HG02610 (cell line): ENCODE data around the gene DPEP2.
"Not testable (repeated sequence)": the region's sequence is repeated elsewhere in the genome, so short reads cannot be mapped to it uniquely, and the experiment has no call there.

Experiments
- ATAC-seq: cut with Tn5 transposase; IDR thresholded peaks from one replicate; pipeline ENCODE4 v1.9.1; 2021; ENCODE audit warnings: mild to moderate bottlenecking, moderate library complexity; ENCODE audit not compliant: unreplicated experiment

Gene DPEP2

DNA sequence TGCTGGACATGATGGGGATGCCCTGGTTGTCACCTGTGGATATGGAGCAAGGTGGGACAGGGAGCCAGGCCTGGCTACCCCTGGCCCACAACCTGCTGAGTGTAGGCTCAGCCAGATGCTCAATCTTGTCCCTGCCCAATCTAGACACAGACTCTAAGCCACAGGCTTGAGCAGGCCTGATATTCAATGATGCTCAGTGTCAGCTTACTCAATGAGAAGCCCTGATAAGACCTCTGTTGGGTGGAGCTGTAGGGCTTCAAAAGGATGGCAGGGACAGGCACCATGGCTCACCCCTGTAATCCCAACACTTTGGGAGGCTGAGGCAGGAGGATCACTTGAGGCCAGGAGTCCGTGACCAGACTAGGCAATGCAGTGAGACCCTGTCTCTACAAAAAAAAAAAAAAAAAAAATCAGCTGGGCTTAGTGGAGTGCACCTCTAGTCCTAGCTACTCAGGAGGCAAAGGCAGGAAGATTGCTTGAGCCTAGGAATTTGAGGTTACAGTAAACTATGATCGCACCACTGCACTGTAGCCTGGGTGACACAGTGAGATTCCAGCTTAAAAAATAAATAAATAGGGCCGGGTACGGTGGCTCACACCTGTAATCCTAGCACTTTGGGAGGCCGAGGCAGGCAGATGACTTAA lies 58.7 kb downstream of the DPEP2 start:
- no peak for ATAC-seq

DNA sequence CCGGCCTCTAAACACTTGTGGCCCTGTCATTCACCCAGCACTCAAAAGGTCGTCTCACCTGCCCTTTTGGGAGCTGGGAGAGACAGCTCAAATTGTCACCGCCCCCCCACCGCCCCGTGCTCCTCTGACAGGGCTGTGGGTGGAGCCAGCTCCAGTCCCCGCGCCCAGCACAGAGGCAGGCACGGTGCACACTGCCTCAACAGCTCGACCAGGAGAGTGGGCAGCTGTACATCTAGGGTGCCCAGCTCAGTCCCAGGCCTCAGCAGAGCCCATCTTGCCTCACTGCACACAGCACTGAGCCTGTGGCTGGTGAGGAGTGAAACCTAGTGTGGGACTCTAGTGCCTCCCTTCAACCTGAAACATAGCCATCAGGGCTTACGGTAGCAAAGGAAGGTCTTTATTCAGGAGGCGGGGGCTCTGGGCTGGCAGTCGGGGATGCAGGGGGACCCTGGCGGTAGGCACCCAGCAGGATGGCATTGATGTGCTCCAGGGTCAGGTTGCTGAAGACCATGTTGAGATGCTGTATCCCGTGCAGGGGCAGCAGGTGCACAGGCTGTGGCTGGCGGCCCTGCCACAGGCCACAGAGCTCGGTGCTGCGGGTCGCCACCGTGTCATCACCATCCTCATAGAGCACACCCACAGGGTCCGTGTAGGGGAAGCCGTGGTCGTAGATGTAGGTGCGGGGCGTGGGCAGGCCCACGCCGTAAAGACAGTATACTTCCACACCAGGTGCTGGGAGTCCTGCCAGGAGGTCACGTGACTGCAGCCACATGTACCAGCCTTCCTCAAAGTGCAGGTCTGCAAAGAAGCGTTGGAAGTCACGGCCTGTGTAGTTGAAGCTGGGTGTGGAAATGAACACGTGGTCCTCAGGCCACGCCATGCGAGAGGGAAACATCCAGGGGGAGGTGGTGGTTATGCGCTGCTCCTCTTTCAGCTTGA lies 59.5 kb downstream of the DPEP2 start:
- no peak for ATAC-seq

DNA sequence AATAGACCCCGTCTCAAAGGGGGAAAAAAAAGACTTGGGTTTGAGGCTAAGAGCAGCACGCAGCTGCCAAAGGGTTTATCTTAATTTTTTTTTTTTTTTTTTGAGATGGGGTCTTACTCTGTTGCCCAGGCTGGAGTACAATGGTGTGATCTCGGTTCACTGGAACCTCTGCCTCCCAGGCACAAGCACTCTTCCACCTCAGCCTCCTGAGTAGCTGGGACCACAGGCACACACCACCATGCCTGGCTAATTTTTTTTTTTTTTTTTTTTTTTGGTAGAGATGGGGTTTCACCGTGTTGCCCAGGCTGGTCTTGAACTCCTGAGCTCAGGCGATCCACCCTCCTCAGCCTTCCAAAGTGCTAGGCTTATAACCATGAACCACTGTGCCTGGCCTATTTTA lies 61.6 kb downstream of the DPEP2 start:
- ATAC-seq: not testable (repeated sequence)
